NCI-H146 treated with DMSO at 0.1 percent for 48 hours (cell line): Measurements from ENCODE around the gene USP10.
"Not testable (repeated sequence)": the region's sequence is repeated elsewhere in the genome, so short reads cannot be mapped to it uniquely, and the experiment has no call there.

Experiments used
- DNase-seq: peaks from one replicate; lab custom pipeline; 2025; ENCODE audit not compliant: unreplicated experiment; lab: John Stamatoyannopoulos, UW

Gene USP10

GRCh38 chr16:84692451-84693214, 7.2 kb upstream of the USP10 start:
- DNase-seq, result no peak

GRCh38 chr16:84693869-84694268, 5.9 kb upstream of the USP10 start:
- DNase-seq, result not testable (repeated sequence)

DNA sequence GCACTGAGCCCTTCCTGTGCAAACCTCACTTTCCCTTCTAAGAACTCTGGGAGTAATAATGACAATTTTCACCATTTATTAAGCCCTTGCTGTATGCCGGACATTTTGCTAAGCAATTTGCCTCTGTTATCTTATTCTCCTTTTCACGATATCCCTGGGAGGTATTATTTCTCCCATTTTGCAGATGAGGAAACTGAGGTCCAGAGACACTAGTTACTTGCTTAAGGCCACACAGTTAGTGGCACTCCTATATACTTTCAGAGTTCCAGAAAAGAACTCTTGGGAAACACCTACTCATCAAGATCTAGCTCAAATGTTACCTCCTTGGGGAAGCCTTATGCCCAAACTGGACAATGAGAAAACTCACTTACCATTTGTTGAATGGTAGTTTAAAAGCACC, 4.8 kb upstream of the USP10 start:
- DNase-seq, result no peak

GRCh38 chr16:84699147-84699711, 571 bp upstream of the USP10 start:
- no peak for DNase-seq

GRCh38 chr16:84700446-84701300, 873 bp downstream of the USP10 start:
- DNase-seq, result no peak

GRCh38 chr16:84703681-84704080, 3.9 kb downstream of the USP10 start:
- no peak for DNase-seq

DNA sequence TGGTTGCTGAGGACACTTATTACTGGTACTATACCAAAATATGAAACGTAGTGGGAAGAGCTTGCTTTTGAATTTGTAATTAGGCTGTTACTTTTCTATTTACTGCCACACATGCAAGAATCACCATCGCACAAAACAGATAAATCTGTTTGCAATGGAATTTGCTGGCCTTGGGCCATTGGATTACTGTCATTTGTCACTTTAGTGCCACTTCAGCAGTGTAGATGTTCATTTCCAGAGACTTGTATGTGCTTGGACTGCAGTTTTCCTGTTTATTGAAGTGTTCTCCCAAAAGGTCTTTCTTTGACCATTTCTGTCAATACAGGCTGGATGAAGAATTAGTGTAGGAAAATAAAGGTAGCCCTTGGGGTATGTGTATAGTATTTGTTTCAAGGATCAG, 4.5 kb downstream of the USP10 start:
- no peak for DNase-seq

DNA sequence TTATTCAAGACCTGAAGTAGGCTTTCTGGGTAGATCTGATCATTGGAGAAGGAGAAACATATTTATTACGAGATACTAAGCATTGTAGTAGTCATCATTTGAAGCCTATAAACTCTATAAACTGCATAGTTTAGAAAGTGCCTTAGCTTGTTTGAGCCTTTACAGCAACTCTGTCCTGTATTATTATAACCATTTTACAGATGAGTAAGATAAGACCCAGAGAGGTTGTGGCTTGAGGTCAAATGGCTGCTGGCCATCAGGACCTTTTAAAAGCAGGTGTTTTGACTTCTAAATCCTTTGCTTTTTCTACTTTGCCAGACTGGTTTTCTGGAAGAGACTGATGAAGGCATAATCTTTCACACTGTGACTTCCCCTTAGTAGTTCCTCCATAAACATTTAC, 7.1 kb downstream of the USP10 start:
- no peak for DNase-seq

DNA sequence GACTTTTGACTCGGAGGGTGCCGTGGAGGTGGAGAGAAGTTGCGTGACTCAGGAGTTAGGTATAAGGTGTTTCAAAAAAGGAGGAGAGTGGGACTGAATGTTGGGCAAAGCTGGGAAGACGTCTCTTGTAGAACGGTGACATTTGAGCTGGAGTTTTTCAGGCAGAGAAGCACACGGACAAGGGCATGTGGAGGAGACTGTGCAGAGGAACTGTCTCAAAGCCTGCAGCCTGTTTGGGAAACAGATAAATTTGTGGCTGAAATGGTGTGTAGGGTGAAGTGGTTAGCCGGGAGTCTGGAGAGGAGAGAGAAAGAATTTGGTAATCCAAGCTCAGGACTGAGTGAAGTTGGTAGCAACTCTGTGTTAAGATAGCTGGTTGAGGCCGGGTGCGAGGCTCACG, 9.8 kb downstream of the USP10 start:
- no peak for DNase-seq

DNA sequence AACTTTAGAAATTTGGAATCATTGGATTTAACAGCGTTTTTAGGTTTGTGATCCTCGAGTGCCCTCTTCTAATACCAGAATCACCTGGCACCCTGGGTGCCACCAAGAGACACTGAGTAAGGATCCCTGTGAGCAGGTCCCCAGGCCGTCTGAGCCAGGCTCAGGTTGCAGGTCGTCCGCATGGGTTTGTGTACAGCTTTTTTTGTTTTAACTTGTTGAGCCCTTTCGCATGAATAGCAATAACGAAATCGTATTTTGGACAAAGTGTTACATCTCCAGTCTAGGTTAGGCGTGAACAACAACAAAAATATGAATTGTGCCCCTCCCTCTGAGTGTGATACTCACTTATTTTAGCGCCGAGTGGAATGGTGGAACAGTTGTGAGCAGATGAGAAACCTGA, 10.9 kb downstream of the USP10 start:
- no peak for DNase-seq

DNA sequence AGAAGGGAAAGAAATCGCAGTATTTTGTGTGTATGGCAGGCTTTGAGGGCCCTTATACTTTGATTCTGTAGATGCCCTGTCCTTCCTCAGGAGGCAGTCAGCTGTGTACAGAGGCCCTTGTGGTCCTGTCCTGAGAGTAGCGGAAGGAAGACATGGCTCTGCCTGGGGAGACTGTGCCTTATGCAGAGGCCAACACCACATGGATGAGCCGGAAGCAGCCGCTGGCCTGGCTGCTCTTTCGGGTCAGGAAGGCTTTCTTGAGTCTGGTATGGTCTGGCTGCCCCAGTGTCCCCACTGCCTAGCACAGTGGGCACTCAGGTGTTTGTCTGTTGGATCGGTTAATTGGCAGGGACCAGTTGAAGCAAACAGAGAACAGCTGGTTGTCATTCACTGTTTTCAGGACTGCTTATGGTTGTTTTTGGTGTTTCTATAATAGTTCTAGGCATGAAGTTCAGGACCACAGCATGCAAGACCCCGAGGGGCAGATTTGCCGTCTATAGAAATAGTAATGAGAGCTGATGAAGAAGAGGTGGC, 12.4 kb downstream of the USP10 start:
- no peak for DNase-seq

GRCh38 chr16:84712801-84713775, 13.3 kb downstream of the USP10 start:
- no peak for DNase-seq

- DNase-seq, result no peak
Measured at GRCh38 chr16:84714028-84714427, 14.2 kb downstream of the USP10 start.

DNA sequence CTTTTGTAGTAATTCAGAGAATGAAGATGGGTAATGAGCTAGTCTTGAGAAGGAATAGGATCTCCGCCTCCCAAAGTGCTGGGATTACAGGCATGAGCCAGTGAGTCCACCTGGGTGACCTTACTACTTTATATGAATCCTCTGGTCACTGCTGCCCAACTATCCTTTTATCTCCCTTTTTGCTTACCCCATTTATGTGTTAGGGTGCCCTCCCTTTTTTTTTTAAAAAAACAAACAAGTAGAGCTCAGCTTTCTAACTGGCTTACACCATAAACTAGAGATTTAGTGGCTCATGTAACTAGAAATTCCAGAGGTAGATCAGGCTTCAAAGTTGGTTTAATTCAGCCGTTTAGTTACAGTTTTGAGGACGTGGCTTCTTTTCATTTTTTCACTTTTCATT, 15.6 kb downstream of the USP10 start:
- no peak for DNase-seq

GRCh38 chr16:84715854-84716253, 16.1 kb downstream of the USP10 start:
- DNase-seq, result no peak

DNA sequence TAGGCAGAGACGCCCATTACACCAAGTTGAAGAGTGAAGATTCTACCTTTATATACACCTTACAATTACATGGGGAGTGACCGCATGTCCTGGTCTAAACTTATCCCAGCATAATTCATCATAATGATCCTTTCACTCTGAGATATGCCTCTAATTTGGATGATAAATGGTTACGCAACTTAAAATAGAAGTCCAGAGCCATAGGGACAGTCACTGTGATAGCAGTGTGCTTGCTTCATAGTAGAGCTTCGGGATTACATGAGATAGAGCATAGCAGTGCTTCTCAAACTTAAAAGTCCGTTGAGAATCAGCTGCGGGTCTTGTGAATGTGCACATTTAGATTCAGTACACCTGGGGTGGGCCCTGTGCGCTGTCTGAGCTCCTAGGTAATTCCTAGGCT, 16.9 kb downstream of the USP10 start:
- DNase-seq, result no peak

- no peak for DNase-seq
Measured at GRCh38 chr16:84717484-84717883, 17.7 kb downstream of the USP10 start.

DNA sequence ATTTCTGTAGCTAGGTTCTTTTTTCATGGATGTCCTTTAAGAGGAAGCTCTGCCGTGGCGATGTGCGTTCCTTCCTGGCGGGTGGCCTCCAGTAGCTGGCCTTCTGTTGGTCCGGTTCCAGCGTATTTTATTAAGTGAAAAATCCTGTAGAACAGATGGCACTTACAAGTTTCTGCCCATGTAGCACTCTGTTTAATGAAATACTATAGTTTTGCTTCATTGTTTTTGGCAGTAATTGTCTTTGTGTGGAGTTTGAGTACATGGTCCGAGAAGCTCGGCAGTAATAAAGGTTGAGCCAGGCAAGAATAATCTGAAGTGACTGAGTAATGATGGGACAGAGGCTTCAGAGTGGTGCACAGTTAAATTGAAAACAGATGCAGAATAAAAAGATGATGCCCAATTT, 20.4 kb downstream of the USP10 start:
- DNase-seq, result no peak

- DNase-seq, result no peak
Measured at GRCh38 chr16:84722068-84722467, 22.3 kb downstream of the USP10 start.

GRCh38 chr16:84723906-84724305, 24.1 kb downstream of the USP10 start:
- no peak for DNase-seq
